Activated CD4-positive, alpha-beta T cell treated with anti-CD3 and anti-CD28 coated beads, Interleukin-2, amount 50 U/mL, for 1 hour (primary cell): ENCODE data around the gene TSPAN7.

Experiments used
- DNase-seq: peaks from one replicate; pipeline ENCODE4 v3.0.0-alpha.2; 2020

Gene TSPAN7

GRCh38 chrX:38561126-38561868 lies at the start of gene TSPAN7:
Gene TSPAN7, plus strand, starts transcription at chrX:38561542. Its CDS starts 5 bp downstream, at chrX:38561547.
- peak; percentile 72 for DNase-seq

- DNase-seq = no peak
Observed at GRCh38 chrX:38513112-38513742, 48.1 kb upstream of the TSPAN7 start.

- DNase-seq = no peak
Observed at GRCh38 chrX:38514016-38514854, 47.1 kb upstream of the TSPAN7 start.

GRCh38 chrX:38515291-38515690 lies 46.1 kb upstream of the TSPAN7 start:
- DNase-seq = no peak

- DNase-seq = no peak
Observed at GRCh38 chrX:38516196-38516774, 45.1 kb upstream of the TSPAN7 start.

GRCh38 chrX:38519651-38520050 lies 41.7 kb upstream of the TSPAN7 start:
- DNase-seq = no peak

- no peak for DNase-seq
Observed at GRCh38 chrX:38538134-38538533, 23.2 kb upstream of the TSPAN7 start.

- DNase-seq = no peak
Observed at GRCh38 chrX:38539748-38540147, 21.6 kb upstream of the TSPAN7 start.

GRCh38 chrX:38548508-38548907 lies 12.8 kb upstream of the TSPAN7 start:
- no peak for DNase-seq

- no peak for DNase-seq
Observed at GRCh38 chrX:38552721-38553120, 8.6 kb upstream of the TSPAN7 start.

- DNase-seq = no peak
Observed at GRCh38 chrX:38558686-38559085, 2.7 kb upstream of the TSPAN7 start.

GRCh38 chrX:38560776-38561125 lies 591 bp upstream of the TSPAN7 start:
- no peak for DNase-seq

- no peak for DNase-seq
Observed at GRCh38 chrX:38561951-38562719, 793 bp downstream of the TSPAN7 start.

- DNase-seq = no peak
Observed at GRCh38 chrX:38563030-38563429, 1.7 kb downstream of the TSPAN7 start.

- DNase-seq = no peak
Observed at GRCh38 chrX:38570396-38570795, 9.1 kb downstream of the TSPAN7 start.

GRCh38 chrX:38571058-38571457 lies 9.7 kb downstream of the TSPAN7 start:
- no peak for DNase-seq

GRCh38 chrX:38574858-38575257 lies 13.5 kb downstream of the TSPAN7 start:
- no peak for DNase-seq

- no peak for DNase-seq
Observed at GRCh38 chrX:38575888-38576287, 14.5 kb downstream of the TSPAN7 start.

- no peak for DNase-seq
Observed at GRCh38 chrX:38577738-38578137, 16.4 kb downstream of the TSPAN7 start.

- no peak for DNase-seq
Observed at GRCh38 chrX:38578167-38578566, 16.8 kb downstream of the TSPAN7 start.

- no peak for DNase-seq
Observed at GRCh38 chrX:38583181-38583580, 21.8 kb downstream of the TSPAN7 start.

- no peak for DNase-seq
Observed at GRCh38 chrX:38594434-38594833, 33.1 kb downstream of the TSPAN7 start.

- no peak for DNase-seq
Observed at GRCh38 chrX:38595801-38596200, 34.5 kb downstream of the TSPAN7 start.
